Fibroblast of lung (primary cell): ENCODE data around the gene GOLPH3.

Source experiments
- CTCF ChIP-seq, 2 donors: IDR thresholded peaks in 1 of 2; conservative IDR thresholded peaks in 1 of 2; 1 replicate in 1 of 2; 2 replicates in 1 of 2; pipeline ENCODE4 v1.5.1; 2011 to 2012; ENCODE audit warnings: low read length in 2 of 2, control low read depth in 1 of 2, inconsistent platforms in 1 of 2, low read depth in 1 of 2, mild to moderate bottlenecking in 1 of 2
- EZH2 ChIP-seq: IDR thresholded peaks from 2 replicates; pipeline ENCODE4 v1.5.1; 2012; ENCODE audit warnings: low read length, control low read depth, mild to moderate bottlenecking; ENCODE audit errors: missing control alignments

GRCh38 chr5:32136342-32136741 lies 37.8 kb downstream of the GOLPH3 start:
- no peak for TF ChIP-seq CTCF (conservative IDR thresholded peaks at IDR 0.05 in 1 of 2, IDR thresholded peaks at IDR 0.05 in 1 of 2; ENCODE audit: low read depth in 1 of 2, low read length in 2 of 2)
- no peak for TF ChIP-seq EZH2
